Measurements from ENCODE around the gene NCR3LG1.
A peak's percentile ranks its signal among the peaks of the same experiment; 100 is the strongest.

NCR3LG1 gene

DNA sequence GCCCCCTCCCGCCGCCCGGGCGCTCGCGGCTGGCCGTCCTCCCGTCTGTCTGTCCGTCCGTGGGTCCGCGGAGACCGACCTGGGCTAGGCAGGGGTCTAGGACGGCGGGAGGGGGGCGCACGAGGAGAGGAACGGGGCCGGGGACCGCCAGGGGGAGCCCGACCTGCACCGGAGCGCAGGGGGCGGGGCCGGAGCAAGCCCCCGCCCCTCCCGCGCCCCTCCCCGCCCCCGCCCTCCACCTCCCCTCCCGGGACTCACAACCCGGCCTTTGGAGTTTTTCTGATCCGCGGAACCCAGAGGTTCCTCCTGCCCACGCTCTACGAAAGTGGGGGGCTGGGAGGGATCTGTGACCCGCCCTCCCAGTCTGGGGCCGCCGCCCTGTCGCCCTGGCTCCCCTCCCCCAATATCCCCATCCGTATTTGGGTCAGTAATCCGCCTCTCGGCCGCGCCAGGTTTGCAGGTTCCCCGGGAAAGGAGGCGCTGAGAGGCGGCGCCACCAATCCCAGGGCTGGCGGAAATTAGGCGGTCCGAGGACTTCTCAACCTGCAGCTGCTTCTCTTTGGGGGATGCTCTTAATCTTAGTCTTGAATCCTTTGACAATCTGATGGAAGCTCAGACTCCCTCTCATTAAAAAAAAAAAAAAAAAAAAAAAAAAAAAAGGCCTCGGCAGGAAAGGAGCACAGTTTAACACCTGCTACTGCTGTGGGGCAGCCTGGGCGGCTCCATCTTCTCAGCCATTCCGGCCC lies 37.8 kb downstream of the NCR3LG1 start:
- TF ChIP-seq, protein P1, sequence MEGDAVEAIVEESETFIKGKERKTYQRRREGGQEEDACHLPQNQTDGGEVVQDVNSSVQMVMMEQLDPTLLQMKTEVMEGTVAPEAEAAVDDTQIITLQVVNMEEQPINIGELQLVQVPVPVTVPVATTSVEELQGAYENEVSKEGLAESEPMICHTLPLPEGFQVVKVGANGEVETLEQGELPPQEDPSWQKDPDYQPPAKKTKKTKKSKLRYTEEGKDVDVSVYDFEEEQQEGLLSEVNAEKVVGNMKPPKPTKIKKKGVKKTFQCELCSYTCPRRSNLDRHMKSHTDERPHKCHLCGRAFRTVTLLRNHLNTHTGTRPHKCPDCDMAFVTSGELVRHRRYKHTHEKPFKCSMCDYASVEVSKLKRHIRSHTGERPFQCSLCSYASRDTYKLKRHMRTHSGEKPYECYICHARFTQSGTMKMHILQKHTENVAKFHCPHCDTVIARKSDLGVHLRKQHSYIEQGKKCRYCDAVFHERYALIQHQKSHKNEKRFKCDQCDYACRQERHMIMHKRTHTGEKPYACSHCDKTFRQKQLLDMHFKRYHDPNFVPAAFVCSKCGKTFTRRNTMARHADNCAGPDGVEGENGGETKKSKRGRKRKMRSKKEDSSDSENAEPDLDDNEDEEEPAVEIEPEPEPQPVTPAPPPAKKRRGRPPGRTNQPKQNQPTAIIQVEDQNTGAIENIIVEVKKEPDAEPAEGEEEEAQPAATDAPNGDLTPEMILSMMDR (IDR thresholded peaks at IDR 0.05) = peak; percentile 36
- Histone ChIP-seq H3K9ac (no peak overlapping the region), H3K4me2 (ENCODE audit: low read length) (peak overlapping the region; percentile 68), H3K9me3 (ENCODE audit: control insufficient read depth, low read length) (no peaks in the 10 kb centered on the region), H3K36me3 (ENCODE audit: control insufficient read depth, insufficient read depth, low read length) (no peaks in the 10 kb centered on the region), H3K4me3 (ENCODE audit: low read depth, low read length) (peak overlapping the region; percentile 53), H2AFZ (peak overlapping the region; percentile 82), H3K27me3 (ENCODE audit: control insufficient read depth, insufficient read depth, low read length) (no peaks in the 10 kb centered on the region), H3K4me1 (no peaks in the 10 kb centered on the region), H3K27ac (peak overlapping the region; percentile 44), H3K79me2 (no peaks in the 10 kb centered on the region)

DNA sequence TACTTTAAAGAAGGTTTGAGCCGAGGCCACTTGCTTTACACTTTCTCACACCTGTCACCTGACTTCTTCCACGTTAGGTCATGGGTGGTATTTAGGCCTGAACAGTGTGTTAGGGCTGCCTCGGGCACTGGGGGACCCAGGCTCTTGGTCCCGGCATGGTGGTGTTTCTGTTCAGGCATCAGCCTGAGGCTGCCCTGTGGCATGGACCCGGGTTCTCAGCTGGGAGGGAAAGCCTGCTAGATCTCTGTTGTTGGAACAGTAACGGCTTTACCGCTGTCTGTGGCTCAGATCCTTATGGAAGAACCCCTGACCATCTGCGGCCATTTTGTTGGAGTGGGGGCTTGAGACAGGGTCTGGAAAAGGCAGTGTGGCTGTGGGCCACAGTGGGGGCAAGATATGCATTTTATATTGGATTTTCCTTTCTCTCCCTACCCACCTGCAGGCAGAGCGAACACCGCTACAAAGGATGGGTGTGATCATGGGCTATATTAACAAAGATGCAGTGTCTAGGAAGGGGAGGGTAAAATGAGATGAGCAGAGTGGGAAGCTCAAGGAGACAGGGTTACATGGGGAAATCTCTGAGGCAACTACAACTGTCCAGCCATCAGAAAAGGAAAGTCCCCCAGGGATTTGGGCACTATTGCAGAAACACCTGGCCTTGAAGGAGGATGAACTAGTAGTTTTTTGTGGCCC lies 38.5 kb downstream of the NCR3LG1 start:
- peak overlapping the region; percentile 68 for H3K4me2 ChIP-seq (ENCODE audit: low read length)
- peak overlapping the region; percentile 82 for H2AFZ ChIP-seq
- TF ChIP-seq, protein P1 (IDR thresholded peaks at IDR 0.05) = no peak
- H3K9ac ChIP-seq = no peak overlapping the region
- H3K4me1 ChIP-seq = no peaks in the 10 kb centered on the region
- no peaks in the 10 kb centered on the region for H3K79me2 ChIP-seq
- no peaks in the 10 kb centered on the region for H3K9me3 ChIP-seq (ENCODE audit: control insufficient read depth, low read length)
- no peaks in the 10 kb centered on the region for H3K27me3 ChIP-seq (ENCODE audit: control insufficient read depth, insufficient read depth, low read length)
- H3K36me3 ChIP-seq (ENCODE audit: control insufficient read depth, insufficient read depth, low read length) = no peaks in the 10 kb centered on the region
- H3K27ac ChIP-seq = no peak overlapping the region
- H3K4me3 ChIP-seq (ENCODE audit: low read depth, low read length) = no peak overlapping the region

DNA sequence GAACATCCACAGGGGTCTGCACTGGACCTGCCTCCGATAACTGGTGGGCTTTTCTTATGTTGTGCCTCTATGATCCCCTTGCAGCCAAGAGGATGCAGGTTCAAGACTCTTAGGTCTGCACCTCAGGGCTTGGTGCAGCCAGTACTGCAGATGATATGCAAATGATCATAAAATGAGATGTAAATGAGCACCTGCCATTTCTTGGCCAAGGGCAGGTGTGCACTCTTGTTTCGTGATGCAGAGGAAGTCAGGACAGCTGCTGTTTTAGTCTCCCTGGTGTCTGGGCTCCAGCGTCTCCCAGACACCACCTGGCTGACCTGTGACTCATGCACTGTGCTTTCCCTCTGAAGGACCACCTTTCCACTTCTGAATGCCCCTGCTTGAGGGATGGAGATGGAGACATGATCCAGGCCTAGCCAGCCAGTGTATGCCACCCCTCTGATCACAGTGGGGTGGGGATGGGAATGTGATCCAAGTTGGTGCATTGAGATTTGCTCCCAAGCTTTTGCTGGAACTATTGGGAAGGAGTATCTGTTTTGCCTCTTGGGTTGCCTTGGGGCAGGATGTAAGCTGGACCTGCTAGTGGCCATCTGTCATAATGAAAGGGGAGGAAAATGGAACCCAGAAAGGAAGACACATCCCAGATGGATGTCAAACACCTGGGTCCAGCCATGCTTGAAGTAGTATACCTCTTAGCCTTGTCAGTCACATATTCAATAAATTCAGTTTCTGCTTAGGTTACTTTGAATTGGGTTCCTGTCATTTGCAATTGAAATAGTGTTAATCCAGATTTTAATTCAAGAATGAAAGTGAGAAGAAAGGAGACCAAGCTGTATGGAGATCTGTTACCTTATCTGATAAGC lies 40.1 kb downstream of the NCR3LG1 start:
- Histone ChIP-seq H3K27me3 (ENCODE audit: control insufficient read depth, insufficient read depth, low read length) (no peaks in the 10 kb centered on the region), H3K36me3 (ENCODE audit: control insufficient read depth, insufficient read depth, low read length) (no peaks in the 10 kb centered on the region), H3K9me3 (ENCODE audit: control insufficient read depth, low read length) (no peaks in the 10 kb centered on the region), H3K9ac (no peak overlapping the region), H3K4me1 (no peaks in the 10 kb centered on the region), H2AFZ (no peak overlapping the region), H3K27ac (no peak overlapping the region), H3K4me3 (ENCODE audit: low read depth, low read length) (no peak overlapping the region), H3K79me2 (no peaks in the 10 kb centered on the region), H3K4me2 (ENCODE audit: low read length) (no peak overlapping the region)
- TF ChIP-seq, protein P1 (IDR thresholded peaks at IDR 0.05) = no peak

DNA sequence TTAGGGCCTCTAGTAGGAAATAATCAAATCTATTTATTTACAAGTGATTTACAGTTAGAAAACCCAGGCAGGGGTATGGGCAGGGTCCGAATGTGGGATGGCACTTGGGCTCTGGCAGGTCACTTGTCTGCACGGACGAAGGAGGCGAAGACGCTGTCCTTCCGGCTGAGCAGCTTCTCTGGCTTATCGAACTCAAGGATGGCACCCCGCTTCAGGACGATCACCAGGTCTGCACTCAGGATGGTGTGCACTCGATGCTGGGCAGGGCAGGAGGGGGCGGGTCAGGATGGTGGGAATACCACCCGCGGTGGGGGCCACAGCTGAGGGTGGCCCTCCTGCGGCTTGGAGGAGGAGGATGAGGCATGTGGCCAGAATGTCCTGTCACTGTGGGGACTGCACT lies 41.3 kb downstream of the NCR3LG1 start:
- Histone ChIP-seq H3K36me3 (ENCODE audit: control insufficient read depth, insufficient read depth, low read length) (no peaks in the 10 kb centered on the region), H3K4me1 (no peaks in the 10 kb centered on the region), H3K4me2 (ENCODE audit: low read length) (no peak overlapping the region), H3K4me3 (ENCODE audit: low read depth, low read length) (no peak overlapping the region), H3K27me3 (ENCODE audit: control insufficient read depth, insufficient read depth, low read length) (no peaks in the 10 kb centered on the region), H3K9ac (no peak overlapping the region), H3K9me3 (ENCODE audit: control insufficient read depth, low read length) (no peaks in the 10 kb centered on the region), H2AFZ (no peak overlapping the region), H3K27ac (no peak overlapping the region), H3K79me2 (no peaks in the 10 kb centered on the region)
- TF ChIP-seq, protein P1 (IDR thresholded peaks at IDR 0.05) = no peak

Data from parathyroid adenoma (tissue), 2 donors.